SH-SY5Y (cell line): ENCODE results near the gene NRF1.

Source experiments
- GATA2 ChIP-seq: IDR thresholded peaks from 2 replicates; pipeline ENCODE4 v1.6.1; 2011; ENCODE audit warnings: mild to moderate bottlenecking, low read depth, low read length
- GATA3 ChIP-seq: IDR thresholded peaks from 2 replicates; pipeline ENCODE4 v1.6.1; 2011; ENCODE audit warnings: low read depth, mild to moderate bottlenecking, low read length, moderate library complexity

DNA sequence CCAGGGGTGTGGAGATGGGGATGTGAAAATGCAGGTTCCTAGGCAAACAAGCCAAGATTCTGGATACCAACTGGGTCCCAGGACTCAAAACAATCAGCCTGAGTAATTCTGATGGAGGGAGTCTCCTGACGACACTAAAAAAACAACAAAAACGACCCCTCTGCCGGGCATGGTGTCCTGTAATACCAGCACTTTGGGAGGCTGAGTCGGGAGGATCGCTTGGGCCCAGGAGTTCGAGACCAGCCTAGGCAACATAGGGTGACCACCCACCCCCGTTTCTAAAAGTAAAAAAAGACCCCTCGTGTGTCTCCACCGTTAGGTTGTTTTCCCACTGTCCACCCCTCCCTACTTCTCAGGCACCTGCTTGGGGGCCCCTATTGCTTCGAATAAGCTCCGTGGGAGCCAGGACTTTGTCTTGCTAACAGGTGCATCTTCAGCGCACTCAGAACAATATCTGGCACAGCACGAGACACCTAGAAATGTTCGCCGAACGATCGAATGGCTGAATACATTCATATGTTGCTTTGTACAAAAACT, 743 bp upstream of the NRF1 start:
- no peak for TF ChIP-seq GATA3
- no peak for TF ChIP-seq GATA2
